AG20443 (cell line): ENCODE results near the gene MTSS2.
A peak's percentile ranks its signal among the peaks of the same experiment; 100 is the strongest.
"Not testable (repeated sequence)": the region's sequence is repeated elsewhere in the genome, so short reads cannot be mapped to it uniquely, and the experiment has no call there.

Experiments
- DNase-seq: peaks from one replicate; pipeline ENCODE4 v3.0.0; 2012; ENCODE audit warnings: low spot score, mixed read lengths

Gene MTSS2

GRCh38 chr16:70652322-70652721 is 33.5 kb downstream of the MTSS2 start:
- no peak for DNase-seq

- no peak for DNase-seq
Observed at GRCh38 chr16:70651524-70651923, 34.3 kb downstream of the MTSS2 start.

GRCh38 chr16:70650216-70650615 is 35.6 kb downstream of the MTSS2 start:
- DNase-seq = no peak

GRCh38 chr16:70649300-70649699 is 36.6 kb downstream of the MTSS2 start:
- peak; percentile 24 for DNase-seq

- no peak for DNase-seq
Observed at GRCh38 chr16:70648606-70649005, 37.2 kb downstream of the MTSS2 start.

- no peak for DNase-seq
Observed at GRCh38 chr16:70647441-70648359, 38.2 kb downstream of the MTSS2 start.

GRCh38 chr16:70646260-70647241 is 39.3 kb downstream of the MTSS2 start, which contains the start of gene IL34:
Gene IL34 (plus strand): TSS chr16:70646559. CDS start chr16:70646948, 389 bp downstream.
- peak; percentile 11 for DNase-seq

- no peak for DNase-seq
Observed at GRCh38 chr16:70644763-70645597, 40.9 kb downstream of the MTSS2 start.

- DNase-seq = not testable (repeated sequence)
Observed at GRCh38 chr16:70643264-70643663, 42.6 kb downstream of the MTSS2 start.

GRCh38 chr16:70642633-70643032 is 43.2 kb downstream of the MTSS2 start:
- DNase-seq = no peak

- DNase-seq = no peak
Observed at GRCh38 chr16:70638814-70639792, 46.8 kb downstream of the MTSS2 start.
